GM13976 (cell line): ENCODE measurements around the gene DUSP23.

ENCODE experiments used
- DNase-seq: peaks from one replicate; pipeline ENCODE4 v3.0.0; 2012; ENCODE audit warnings: low spot score
- in situ Hi-C: fragments of 300-500 bp; cut with MboI; formaldehyde crosslinking; loops from one replicate; pipeline ENCODE4 v1.12.0; 2022; ENCODE audit warnings: low sequenced_read_pairs, mixed read lengths, inconsistent platforms; ENCODE audit not compliant: unreplicated experiment
- TF ChIP-seq, protein P1 (sequence below): IDR thresholded peaks from 2 replicates; pipeline ENCODE4 v1.5.1; 2012; ENCODE audit warnings: borderline replicate concordance, mild to moderate bottlenecking; ENCODE audit not compliant: insufficient read depth; ENCODE audit errors: extremely low read depth, missing control alignments, control extremely low read depth

DUSP23 gene

DNA sequence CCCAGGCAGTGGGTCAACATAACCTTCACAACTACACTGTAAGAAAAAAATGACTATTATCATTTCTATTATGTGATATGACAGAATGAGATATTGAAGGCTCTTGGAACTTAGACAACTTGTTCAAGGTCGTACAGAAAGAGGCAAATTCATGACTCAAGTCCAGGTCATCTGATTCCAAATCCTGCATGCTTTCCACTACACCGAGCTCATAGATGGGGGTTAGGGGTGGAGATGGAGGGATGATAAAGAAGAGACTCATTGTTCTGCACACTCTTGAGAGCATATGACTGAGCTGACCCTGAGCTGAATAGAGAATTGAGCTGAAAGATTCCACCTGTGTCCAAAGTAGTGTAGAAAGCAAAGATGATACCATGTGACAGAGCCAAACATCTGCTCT lies 24.2 kb downstream of the DUSP23 start:
- DNase-seq = no peak
- in situ Hi-C loops = no loop called here

DNA sequence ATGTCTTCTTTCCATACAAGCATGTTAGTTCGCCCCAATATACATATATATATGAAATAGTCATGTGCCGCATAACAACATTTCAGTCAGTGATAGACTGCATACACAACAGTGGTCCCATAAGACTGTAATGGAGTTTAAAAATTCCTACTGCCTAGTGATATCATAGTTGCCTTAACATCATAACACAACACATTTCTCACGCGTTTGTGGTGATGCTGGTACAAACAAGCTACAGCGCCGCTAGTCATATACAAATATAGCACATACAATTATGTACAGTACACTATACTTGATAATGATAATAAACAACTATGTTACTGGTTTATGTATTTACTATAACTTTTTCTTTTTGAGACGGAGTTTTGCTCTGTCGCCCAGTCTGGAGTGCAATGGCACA lies 35.2 kb downstream of the DUSP23 start:
- no peak for DNase-seq
- in situ Hi-C loops = no loop called here
- TF ChIP-seq, protein P1, sequence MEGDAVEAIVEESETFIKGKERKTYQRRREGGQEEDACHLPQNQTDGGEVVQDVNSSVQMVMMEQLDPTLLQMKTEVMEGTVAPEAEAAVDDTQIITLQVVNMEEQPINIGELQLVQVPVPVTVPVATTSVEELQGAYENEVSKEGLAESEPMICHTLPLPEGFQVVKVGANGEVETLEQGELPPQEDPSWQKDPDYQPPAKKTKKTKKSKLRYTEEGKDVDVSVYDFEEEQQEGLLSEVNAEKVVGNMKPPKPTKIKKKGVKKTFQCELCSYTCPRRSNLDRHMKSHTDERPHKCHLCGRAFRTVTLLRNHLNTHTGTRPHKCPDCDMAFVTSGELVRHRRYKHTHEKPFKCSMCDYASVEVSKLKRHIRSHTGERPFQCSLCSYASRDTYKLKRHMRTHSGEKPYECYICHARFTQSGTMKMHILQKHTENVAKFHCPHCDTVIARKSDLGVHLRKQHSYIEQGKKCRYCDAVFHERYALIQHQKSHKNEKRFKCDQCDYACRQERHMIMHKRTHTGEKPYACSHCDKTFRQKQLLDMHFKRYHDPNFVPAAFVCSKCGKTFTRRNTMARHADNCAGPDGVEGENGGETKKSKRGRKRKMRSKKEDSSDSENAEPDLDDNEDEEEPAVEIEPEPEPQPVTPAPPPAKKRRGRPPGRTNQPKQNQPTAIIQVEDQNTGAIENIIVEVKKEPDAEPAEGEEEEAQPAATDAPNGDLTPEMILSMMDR = no peak

More for the DNA sequence above, 24.2 kb downstream of the DUSP23 start:
- TF ChIP-seq, protein P1 = no peak

DNA sequence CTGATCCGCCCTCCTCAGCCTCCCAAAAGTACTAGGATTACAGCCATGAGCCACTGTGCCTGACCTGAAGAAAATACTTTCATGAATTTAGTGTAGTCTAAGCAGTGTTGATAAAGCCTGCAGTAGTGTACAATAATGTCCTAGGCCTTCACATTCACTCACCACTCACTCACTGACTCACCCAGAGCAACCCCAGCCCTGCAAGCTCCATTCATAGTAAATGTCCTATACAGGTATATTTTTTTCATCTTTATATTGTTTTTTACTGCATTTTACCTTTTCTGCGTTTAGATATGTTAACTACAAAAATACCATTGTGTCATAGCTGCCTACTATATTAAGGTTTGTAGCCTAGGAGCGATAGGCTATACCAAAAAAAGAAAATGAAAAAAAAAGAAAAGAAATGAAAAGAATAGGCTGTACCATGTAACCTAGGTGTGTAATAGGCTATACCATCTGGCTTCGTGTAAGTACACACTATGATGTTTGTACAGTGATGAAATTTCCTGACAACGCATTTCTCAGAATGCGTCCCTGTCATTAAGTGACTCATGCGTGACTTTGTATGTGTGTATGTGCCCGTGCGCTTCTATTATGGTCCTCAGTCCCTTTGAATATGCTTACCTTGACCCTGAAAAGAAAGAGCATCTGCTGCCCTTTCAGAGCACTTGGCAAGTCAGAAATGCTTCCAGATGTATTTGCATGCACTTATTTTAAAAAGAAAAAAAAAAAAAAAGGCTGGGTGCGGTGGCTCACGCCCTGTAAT lies 36.7 kb downstream of the DUSP23 start:
- in situ Hi-C loops = no loop called here
- TF ChIP-seq, protein P1 = no peak
- DNase-seq = no peak

DNA sequence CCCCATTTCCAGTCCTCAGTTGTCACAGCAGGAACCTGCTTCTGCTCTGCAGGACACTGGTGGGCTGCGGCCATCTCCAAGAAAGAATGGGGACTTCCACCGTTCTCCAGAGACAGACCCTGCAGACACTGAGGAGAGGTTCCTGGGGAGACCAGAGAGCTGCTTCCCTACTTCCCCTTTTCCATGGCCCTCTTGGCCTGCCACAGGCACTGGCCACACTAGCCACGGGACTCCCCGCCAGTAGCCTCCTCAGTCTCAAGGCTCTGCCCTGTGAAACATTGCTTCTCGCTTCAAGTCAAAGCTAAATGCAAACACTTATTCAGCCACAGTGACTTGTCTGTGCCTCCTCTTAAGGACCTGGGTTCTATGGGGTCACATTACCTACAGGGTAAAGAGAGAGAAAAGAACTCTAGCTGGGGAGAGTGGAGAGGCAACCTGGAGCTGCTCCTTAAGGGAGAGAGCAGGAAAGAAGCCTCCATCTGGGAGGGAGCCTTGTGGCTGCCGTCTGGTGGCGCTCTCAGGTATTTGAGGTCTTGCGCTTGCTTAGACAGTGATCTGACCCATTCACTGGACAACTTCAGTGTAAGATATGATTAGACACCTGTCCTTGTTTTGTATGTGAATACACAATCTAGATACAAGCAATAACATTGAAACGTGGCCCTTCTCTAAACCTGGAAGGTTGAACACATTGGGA lies 40.6 kb downstream of the DUSP23 start:
- no peak for DNase-seq
- in situ Hi-C loops = no loop called here
- TF ChIP-seq, protein P1 = peak; percentile 60

DNA sequence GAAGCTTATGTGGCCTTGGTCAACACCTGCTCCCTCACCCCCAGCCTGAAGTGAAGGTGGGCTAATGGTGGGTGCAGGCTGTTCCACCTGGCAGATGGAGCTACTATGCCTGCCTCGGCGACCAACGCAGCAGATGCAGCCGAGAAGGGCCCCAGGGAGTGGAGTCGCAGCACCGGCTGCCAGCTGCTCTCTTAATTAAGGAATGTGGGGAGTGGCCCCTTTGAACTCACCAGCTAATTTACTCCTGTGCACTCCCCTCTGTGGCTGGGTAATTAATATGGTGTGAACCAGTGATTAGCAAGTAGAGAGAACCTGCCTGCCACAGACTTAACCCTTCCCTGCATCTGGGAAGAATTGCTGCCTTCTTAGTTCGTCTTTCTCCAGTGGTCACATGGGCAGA lies 42.6 kb downstream of the DUSP23 start:
- in situ Hi-C loops = no loop called here
- no peak for DNase-seq
- TF ChIP-seq, protein P1 = no peak

DNA sequence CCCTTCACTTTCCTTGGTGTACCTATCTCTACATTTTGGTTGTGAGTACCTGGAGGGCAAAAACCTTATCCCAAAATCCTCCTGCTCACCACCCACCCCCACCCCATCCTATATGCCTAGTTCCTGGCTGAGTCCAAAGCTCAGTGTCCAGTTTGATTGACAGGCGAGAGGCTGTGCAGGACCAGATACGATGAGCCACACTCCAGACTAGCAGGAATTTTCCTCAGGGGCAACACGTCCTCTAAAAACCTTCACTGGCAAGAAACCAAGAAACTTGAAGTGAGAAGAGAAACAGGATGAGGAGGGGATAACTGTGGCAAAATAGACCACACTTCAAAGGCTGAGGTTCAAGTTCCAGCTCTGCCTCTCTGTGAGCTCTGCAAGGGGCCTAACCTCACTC lies 44.8 kb downstream of the DUSP23 start:
- DNase-seq = no peak
- in situ Hi-C loops = no loop called here
- TF ChIP-seq, protein P1 = no peak
